ENCODE data around the gene UBE2Q1.

Gene UBE2Q1

DNA sequence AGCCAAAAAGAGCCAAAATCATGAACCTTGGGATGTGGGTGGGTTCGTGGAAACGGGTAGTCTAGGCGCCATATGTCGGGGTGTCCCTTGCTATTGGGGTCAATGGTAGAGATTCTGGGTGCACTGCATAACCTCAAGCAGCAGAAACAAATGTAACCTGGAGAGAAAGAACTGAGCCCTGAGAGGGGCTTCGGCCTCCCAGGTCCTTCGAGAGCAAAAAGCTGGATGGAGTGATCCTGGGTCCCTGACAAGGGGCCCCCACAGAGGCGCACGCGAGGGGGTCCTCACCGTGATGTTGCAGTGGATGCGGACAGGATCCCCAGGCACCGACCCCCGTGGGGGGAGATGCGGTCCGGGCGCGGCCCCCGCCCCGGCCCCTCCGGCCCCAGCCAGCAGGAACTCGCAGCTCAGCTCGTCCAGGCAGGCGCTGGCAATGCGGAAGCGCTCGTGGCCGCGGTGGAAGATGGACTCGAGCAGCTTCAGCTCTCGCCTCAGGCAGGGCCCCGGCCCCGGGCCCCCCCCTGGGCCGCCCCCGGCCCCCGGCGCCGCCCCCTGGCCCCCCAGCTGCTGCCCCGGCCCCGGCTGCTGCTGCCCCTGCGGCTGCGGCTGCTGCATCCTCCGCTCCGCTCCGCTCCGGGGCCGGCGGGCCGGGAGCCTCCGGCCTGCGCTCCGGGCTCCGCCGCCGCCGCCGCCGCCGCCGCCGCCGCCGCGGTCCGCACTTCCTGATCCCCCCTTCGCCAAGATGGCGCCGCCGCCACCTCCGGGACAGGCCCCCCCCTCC, at the start of gene UBE2Q1:
UBE2Q1 (minus strand) TSS at position 724 of the 781 bp plus-strand sequence; CDS start at position 615, 109 bp downstream.
- DNase-seq, result no peak

DNA sequence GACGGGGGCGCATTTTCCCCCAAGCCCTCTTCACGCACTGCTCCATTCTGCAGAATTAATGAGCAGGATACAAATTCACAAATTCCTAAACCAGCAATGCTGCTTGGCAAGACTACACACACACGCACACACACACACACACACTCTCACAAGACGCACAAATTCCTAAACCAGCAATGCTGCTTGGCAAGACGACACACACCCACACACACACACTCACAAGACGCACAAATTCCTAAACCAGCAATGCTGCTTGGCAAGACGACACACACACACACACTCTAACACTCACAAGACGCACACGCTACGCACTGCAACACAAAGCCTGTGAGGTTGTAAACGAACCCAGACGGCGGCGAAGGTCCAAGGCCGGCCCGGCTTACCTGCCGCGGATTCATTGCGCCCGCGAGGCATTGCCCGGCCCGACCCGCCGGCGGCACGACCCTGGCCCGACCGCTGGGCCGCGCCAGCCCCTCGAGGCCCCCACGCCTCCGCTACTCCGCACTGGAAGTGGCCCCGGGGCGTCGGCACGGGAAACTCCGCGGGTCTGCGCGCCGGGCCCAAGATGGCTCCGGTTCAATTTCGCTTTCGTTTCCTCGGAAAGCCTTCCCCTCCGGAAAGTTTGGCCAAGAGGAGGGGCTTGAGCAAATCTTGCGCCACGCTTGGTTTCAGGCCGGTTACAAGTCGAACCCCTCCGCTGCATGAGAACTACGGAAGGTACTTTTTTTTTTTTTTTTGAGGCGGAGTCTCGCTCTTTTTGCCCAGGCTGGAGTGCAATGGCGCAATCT, 49.3 kb upstream of the UBE2Q1 start, which contains the start of gene ADAR:
ADAR (minus strand) TSS at position 578 of the 788 bp plus-strand sequence; CDS start at position 398, 180 bp downstream.
- no peak for DNase-seq

DNA sequence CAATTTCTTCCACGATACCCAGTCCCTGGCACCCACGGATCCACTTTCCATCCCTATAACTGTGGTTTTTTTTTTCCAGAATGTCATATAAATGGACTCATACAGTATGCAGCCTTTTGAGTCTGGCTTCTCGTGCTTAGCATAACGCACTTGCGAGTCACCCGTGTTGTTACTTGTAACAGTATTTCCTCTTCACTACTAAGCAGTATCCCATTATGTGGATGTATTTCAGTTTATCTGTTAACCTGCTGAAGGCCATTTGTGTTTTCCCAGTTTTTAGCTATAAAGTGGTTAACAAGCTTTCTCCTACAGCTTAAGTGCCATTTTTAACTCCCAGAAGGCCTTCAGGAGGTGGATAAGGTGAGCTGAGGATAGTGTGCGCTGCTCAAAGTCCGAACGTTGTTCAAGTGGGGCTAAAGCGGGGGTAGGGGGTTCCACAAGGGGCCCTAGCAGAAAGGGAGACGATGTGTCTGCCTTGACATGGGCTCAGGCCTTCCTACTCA, 48.7 kb upstream of the UBE2Q1 start:
- DNase-seq, result no peak

DNA sequence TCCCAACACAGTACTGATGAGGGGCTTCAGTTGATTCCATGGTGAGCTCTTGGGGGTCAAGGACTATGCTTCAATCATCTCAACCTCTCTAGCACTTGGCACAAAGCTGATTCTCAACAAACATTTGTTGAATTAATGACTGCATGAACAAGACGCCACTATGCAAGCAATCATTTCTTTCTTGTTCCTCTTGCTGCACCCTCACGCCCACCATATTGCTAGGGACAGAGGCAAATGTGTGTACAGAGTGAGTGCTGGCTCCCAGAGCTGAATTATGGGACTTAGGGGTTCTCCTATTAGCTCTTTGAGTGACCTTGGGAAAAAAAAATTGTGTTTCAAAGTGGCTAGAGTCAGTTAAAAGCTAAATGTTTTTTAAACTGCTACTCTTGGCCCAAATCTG, 47.1 kb upstream of the UBE2Q1 start:
- no peak for DNase-seq

DNA sequence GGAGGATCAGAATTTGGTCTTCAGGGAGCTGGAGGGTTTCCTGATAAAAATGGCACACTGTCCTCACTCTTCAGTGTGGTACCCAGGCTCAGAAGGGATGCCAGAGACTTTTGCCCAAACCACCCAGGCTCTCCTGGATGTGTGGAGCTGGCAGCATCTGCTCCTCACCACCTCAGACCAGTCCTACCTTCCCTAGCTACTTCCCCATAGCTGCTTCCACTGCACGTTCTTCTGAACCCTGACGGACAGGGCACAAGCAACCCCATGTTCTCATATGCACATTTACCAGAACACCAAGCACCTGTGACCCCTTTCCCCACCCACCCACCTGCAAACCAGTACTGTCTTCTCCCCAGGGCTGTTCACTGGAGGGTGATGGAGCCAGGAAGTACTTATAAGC, 44.9 kb upstream of the UBE2Q1 start:
- DNase-seq, result no peak

DNA sequence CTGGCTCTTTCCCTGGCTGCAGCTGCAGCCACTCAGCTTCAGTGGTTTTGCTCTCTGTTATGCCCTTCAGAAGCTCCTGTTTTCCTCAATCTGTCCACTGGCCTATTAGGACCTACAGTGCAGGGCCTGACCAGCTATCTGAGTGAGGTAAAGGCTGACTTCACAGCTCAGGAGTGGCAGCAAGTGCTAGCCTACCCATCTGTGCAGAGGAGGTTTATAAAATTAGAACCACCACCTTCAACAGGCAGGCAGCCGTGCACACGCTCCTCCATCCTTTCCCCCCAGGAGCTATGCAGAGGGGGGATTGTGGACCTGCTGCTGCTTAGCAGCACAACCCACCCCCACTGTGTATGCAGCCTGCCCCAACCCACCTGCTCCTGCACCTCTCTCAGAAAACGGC, 41.2 kb upstream of the UBE2Q1 start:
- DNase-seq, result no peak

DNA sequence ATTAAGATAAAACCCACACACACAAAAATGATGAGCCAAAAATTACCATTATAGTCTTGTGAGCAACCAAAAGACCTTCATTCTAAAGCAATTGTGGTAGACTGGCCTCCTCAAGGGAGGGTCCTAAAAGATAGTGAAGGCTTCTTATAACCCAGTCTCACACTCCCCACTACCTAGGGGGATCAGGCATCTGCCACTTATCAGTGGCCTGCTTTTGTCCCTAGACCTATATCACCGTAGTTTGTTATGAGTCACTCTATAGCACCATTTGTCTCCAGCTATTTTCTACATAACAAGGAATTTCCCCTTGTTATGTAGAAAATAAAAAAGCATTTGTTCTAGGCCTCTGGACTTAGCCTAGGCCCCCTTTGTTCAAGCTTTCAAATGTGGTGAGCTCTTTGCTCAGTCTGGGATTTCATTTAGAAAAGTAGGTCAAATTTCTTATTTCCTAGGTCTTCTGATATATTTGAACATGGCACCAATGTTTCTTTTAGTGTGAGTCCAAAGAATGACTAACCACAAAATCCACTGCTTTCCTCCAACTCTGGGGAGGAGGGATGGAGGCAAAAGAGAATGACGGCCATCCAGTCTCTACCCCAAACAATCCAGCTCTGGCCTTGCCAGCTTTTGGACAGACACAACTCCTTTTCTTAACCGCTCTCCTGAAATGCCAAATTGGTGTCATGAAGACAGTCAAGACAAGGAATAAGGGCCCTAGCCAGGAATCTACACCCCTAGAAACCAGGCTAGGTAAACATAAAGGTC, 40.6 kb upstream of the UBE2Q1 start:
- no peak for DNase-seq

DNA sequence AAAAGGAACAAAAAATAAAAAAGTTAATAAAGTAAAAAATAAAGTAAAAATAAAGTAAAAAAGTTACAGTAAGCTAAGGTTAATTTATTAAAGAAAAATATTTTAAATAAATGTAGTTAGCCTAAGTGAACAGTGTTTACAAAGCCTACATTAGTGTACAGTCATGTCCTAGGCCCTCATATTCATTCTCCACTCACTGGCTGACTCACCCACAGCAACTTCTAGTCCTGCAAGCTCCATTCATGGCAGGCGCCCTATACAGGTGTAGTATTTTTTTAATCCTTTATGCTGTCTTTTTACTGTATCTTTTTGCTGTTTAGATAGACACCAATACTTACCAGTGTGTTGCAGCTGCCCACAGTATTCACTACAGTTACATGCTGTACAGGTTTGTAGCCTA, 37.2 kb upstream of the UBE2Q1 start:
- DNase-seq, result no peak

DNA sequence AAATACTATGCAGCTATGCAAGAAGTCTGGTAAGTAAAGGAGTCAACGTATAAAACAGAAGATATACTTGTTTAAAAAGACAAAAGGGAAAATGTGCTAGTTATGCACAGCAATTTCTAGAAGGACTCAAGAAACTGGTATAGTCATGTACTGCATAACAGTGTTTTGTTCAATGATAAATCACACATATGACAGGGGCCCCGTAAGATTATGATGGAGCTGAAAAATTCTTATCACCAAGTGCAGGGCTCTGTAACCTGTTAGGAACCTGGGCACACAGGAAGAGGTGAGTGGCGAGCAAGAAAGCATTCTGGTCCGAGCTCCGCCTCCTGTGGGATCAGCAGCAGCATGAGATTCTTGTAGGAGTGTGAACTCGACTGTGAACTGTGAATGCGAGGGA, 36.3 kb upstream of the UBE2Q1 start:
- DNase-seq, result no peak

DNA sequence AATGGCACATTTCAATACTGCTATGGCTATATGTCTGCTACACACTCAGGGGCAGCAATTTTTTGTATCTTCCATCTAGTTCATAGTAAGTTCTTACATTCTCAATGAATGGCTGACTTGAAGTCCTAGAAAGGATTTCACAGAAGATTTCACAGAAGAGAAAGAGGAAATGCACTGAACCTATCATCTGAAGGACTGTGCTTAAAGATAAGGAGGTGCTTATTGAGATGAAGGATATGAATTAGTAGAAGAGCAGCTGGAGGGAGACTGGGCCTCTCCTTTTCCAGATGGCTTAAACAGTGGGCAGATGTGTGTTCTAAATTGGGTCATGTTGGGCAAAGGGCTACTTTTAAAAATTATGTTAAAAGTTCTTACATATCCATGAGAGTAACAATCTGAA, 34.9 kb upstream of the UBE2Q1 start:
- DNase-seq, result no peak

DNA sequence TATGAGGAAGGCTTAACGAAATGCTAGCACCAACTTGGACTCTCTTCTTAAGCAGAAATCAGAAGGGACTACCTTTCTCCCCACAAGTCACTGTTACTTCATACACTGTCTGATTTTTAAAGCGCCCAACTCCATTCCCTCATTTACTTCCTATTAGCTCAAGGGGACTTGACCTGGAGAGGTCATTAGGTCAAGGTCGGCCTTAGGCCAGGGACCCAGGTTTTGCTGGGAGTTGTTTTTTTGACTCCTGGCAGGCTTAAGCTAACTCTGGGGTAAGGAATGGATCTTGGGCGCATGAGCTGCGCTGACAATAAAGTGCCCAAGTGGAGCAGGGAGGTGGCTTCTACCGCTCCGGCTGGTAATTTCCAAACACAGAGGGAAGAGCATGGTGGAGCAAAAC, 32.7 kb upstream of the UBE2Q1 start:
- DNase-seq, result no peak

DNA sequence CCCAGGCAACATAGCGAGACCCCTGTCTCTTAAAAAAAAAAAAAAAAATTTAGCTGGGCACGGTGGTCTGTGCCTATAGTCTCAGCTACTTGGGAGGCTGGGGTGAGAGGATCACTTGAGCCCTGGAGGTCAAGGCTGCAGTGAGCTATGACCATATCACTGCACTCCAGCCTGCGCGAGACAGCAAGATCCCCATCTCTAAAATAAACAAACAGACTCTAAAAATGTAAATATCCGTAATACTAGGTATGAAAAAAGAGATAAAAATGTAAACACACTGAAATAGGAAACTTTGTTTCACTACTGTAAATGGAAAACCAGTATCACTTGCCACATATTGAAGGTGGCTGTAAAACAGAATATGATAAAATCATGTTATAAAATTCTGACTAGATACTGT, 32.3 kb upstream of the UBE2Q1 start:
- no peak for DNase-seq

DNA sequence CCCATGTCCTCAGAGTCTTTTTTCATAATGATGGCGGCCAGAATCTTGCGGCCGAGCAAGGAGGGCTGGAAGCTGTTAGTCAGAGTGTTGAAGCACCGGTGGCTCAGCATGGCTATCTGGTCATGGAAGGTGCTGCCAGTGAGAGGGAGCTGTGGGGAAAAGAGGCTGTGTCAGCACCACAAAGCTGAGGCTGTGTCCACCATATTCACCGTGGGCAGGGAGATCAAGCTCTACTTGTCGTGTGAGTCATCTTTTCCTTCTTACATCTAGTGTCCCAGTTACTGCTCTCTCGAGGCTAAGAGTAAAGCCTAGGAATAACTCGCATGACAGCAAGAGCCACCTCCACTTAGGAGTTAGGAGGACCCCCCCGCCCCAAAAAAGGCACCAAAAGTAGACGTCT, 31.3 kb upstream of the UBE2Q1 start:
- no peak for DNase-seq

DNA sequence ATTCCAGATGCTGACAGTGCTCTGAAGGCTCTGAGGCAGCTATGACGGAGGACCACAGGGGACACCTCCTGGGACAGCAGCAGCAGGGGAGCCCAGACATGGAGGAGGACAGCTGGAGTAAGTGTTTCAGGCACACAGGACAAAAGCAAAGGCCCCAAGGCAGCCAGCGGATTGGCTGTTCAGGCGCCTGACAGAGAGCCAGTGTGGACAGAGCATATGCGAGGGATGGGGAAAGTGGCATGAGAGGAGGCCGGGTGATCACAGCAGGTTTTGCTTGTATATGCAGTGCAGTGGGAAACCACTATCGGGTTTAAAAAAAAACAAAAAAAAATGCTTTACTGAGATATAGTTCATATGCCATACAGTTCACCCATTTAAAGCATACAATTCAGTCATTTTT, 28.2 kb upstream of the UBE2Q1 start:
- no peak for DNase-seq

DNA sequence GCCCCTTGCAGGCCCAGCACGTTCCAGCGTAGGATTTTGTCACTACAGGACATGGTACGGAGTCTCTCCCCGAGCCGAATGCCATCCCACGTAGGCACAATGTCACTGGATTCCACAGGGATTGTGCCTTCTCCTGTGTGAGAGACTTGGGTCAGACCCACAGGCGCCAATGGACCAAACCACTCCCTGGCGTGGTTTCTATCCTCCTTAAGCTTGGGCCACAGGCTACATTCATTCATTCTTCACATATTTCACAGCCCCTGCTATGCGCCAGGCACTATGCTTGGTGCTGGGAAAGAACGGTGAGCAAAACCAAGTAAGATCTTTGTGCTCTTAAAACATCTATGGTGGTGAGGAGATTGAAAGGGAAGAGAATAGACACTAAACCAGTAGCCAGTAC, 27.8 kb upstream of the UBE2Q1 start:
- DNase-seq, result no peak

DNA sequence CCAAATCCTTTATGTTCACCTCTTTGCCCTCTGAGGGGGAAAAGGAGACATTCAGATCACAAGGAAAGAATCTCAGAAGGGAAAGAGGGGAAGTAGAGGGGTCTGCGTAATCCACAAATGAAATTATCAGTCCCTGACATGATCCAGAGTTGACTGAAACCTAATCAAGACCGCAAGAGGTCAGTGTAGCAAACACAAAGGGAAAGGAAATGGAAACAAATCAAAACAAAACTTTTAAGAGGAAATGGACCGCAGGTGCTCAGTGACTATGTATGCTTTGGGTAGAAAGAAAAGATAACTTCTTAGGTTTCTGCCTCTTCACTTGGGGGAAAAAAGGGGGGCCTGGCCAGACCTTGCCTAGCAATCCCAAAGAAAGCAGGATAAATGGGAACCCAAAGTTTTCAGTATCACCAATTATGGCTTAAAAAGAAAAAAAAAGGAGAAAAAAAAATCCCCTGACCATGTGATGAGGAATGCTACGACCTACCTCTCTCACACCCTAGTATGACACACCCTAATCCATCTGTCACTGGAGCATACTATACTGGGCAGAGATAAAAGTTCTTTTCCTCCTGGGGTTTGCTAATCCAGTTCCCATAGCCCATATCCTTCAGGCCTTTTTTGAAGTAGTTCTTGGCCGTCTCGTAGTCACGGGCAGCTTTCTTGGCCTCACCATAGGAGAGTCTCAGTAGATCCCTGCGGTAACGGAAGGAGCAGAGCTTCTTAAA, 26.0 kb upstream of the UBE2Q1 start:
- DNase-seq, result no peak

DNA sequence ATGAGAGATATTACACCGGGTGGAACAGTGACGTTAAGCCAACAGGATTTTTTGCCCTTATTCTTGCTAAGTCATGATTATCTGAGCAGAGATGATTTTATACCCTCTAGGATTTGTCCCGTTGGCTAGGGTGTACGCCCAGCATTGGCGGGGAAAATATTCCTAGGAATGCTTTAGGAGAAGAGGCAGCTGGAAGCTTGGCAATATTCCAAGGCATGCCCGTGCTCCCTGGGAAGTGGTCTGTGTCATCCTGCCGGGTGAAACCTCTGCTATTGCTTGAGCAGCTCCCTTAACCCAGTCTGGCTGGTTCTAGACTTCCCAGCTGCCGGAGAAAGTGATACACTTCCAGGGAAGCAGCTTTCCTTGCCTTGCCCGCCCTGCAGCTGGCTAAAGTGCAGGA, 25.3 kb upstream of the UBE2Q1 start:
- no peak for DNase-seq

DNA sequence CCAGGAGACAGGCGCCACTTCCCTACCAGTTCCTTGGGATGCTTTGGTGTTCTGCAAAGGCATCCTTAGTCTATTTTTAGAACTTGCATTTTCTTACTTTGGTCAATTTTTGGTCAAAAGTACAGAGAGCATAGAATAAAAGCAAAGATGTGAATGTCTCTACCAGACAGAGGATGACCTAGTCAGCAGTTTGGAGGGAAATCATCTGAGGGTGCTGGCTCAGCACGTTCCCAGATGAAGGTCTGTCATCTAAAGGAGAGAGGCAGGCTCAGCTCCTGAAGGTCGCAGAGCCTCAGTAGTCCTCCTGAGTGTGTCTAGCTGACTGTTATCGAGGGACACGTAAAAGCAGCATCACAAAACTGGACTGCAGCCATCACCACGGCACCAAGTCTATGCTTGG, 24.4 kb upstream of the UBE2Q1 start:
- no peak for DNase-seq

DNA sequence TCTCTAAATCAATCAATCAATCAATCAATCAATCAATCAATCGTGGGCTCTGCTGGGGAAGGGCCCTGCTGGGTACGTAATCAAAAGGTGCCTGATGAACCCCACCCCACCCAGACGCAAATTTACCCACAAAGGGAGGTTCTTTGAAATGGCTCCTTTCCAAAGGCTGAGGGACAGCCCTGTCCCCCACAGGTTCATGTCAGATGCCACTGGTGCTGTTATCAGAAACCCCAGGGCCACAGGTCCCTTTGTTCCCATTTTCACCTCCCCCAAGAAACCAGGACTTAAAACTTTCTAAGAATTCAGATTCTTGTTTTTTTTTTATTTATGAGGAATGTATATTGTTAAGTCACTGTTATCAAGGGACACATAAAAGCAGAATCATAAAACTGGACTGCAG, 23.3 kb upstream of the UBE2Q1 start:
- DNase-seq, result no peak

DNA sequence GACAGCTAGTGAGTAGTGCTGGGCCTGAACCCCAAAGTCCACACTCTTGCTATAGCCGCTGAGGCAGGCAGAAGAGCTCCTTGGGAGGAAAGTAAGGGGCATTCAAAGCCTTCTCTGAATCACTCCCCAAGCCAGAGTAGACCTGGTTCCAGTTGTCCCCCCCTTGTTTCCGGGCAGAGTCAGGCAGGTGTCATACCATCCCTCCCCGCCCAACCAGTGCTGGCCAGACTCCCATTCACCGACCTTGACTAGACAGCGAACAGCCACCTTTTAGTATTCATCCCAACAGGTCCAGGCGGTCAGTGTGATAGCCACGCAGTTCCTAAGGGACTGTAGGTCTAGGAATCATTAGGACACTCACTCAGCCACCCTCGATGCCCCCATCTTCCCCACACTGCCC, 20.9 kb upstream of the UBE2Q1 start:
- no peak for DNase-seq

DNA sequence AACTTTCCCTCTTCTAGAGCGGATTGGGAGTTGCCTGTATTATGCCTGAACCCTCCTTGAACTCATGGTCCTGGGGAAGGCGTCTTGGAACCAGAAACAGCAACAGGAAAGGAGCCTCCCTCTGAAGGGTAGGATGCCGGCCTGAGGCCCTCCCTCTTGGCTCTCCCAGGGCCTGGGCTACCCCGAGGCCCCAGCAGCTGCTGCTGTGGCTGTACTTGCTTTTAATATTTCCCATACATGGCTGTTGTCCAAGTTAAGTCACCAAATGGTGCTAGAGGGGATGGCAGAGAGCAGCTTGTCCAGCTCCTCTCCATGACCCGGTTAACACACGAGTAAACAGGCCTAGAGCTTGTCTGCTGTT, 19.6 kb upstream of the UBE2Q1 start:
- no peak for DNase-seq

DNA sequence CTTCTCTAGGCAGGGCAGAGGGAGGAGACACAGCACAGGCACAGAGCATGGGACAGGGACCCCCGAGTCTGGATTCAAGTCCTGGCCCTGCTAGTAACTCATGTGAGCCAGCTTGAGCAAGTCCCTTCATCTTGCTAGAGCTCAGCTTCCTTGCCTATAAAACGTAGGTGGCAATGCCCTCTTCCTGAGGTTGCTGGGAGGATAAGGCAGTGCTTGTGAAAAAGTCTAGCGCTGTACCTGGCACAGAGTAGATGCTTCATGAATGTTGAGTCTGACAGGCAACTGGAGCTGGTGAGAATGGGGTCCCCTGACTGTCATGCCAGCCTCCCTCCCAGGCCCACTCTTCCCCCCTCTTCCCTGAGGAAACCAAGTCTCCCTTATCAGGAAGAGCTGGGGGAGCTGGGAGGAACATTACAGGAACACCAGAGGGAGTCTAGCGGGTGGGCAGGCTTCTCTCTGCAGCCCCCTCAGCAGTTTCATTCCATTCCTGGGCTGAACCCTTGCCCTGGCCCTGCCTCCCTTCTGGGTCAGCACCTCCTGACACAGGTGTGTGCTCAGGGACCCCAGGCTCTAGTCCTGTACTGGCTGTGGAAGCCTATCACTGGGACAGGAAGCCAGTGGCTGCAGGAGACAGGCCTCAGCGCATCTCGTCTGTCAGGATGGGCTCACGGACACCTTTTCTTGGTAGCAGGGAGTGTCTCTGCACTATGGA, 19.0 kb upstream of the UBE2Q1 start:
- DNase-seq, result no peak

Measured in cerebellar nuclear complex (tissue), 1 donor.